ENCODE results near the gene FAM81B.
"Not testable (repeated sequence)": the region's sequence is repeated elsewhere in the genome, so short reads cannot be mapped to it uniquely, and the experiment has no call there.

FAM81B gene

GRCh38 chr5:95358848-95359247 lies 32.3 kb upstream of the FAM81B start:
- ChIA-PET POLR2A (no interaction called here), CTCF (no interaction called here)
- no peak for TF ChIP-seq SUZ12 (IDR thresholded peaks at IDR 0.05)
- no peak for TF ChIP-seq LEF1 (IDR thresholded peaks at IDR 0.05; ENCODE audit: borderline replicate concordance)
- no peak for TF ChIP-seq ARNT (IDR thresholded peaks at IDR 0.05)
- TF ChIP-seq, protein P1, sequence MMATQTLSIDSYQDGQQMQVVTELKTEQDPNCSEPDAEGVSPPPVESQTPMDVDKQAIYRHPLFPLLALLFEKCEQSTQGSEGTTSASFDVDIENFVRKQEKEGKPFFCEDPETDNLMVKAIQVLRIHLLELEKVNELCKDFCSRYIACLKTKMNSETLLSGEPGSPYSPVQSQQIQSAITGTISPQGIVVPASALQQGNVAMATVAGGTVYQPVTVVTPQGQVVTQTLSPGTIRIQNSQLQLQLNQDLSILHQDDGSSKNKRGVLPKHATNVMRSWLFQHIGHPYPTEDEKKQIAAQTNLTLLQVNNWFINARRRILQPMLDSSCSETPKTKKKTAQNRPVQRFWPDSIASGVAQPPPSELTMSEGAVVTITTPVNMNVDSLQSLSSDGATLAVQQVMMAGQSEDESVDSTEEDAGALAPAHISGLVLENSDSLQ (IDR thresholded peaks at IDR 0.05), result no peak
- no peak for TF ChIP-seq ZNF384 (IDR thresholded peaks at IDR 0.05)
- DNase-seq (ENCODE audit: extremely low spot score), result no peak

DNA sequence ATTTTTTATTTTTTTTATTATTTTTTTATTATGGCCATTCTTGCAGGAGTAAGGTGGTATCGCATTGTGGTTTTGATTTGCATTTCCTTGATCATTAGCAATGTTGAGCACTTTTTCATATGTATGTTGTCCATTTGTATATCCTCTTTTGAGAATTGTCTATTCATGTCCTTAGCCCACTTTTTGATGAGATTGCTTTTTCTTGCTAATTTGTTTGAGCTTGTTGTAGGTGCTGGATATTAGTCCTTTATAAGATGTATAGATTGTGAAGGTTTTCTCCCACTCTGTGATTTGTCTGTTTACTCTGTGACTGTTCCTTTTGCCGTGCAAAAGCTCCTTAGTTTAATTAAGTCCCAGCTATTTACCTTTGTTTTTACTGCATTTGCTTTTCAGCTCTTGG lies 30.5 kb upstream of the FAM81B start:
- CTCF ChIA-PET; DNase-seq (ENCODE audit: extremely low spot score); POLR2A ChIA-PET: not testable (repeated sequence)

GRCh38 chr5:95365302-95366095 lies 25.7 kb upstream of the FAM81B start:
- CTCF ChIA-PET, result no interaction called here
- TF ChIP-seq LEF1 (IDR thresholded peaks at IDR 0.05; ENCODE audit: borderline replicate concordance), result no peak
- no peak for DNase-seq (ENCODE audit: extremely low spot score)
- POLR2A ChIA-PET, result no interaction called here

DNA sequence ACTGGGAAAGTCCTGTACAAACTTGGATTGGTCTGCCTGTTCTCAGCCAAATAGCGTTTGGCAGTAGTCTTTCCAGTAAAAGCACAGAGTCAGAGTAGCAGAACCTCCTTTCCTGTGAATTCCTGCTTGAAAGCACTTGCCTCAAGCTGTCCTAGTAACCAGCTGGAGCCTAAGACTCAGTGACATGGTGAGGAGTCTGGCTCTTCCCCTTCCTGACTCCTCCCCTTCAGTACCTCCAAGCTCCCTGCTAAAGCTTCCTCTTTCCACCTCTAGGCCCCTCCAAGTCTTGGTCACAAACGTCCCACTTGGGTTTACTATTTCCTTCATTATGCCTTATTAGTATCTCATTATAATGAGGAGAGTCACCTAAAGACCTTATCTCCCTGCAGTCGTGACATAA lies 21.4 kb upstream of the FAM81B start:
- ChIA-PET CTCF (no interaction called here), POLR2A (no interaction called here)

DNA sequence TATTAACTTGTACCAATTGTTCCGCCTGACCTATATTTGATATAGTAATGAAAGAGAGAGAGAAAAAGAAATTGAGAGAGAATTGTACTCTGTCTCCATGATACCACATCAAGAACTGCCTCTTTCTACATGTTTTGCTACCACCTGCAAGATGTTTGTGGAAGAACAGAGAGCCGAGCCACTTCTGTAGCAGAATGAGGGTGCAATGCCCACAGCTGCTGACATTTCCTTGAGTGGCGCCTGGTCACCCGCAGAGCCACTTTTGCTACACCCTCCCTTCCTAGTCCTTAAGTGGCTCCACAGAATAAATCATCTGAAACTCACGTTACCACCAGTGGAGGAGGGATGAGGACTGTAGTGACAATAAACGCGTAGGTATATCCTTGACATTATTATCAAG lies 17.1 kb upstream of the FAM81B start:
- CTCF ChIA-PET, result no interaction called here
- TF ChIP-seq BHLHE40 (IDR thresholded peaks at IDR 0.05; ENCODE audit: borderline replicate concordance) (no peak), HDGF (IDR thresholded peaks at IDR 0.05; ENCODE audit: borderline replicate concordance) (no peak), NFRKB (IDR thresholded peaks at IDR 0.05) (no peak), FOXM1 (IDR thresholded peaks at IDR 0.05; ENCODE audit: borderline replicate concordance) (no peak), SUZ12 (IDR thresholded peaks at IDR 0.05) (no peak), TARDBP (IDR thresholded peaks at IDR 0.05) (no peak), FOXA1 (IDR thresholded peaks at IDR 0.05) (no peak), SP1 (IDR thresholded peaks at IDR 0.05) (no peak), FOXK2 (IDR thresholded peaks at IDR 0.05) (no peak), LEF1 (IDR thresholded peaks at IDR 0.05; ENCODE audit: borderline replicate concordance) (no peak), L3MBTL2 (conservative IDR thresholded peaks at IDR 0.05) (no peak), ELF4 (IDR thresholded peaks at IDR 0.05) (no peak), ZNF384 (IDR thresholded peaks at IDR 0.05) (no peak), ARNT (IDR thresholded peaks at IDR 0.05) (no peak), CTBP1 (IDR thresholded peaks at IDR 0.05; ENCODE audit: borderline replicate concordance) (no peak)
- TF ChIP-seq, protein P1 (IDR thresholded peaks at IDR 0.05), result no peak
- POLR2A ChIA-PET, result no interaction called here
- no peak for DNase-seq (ENCODE audit: extremely low spot score)

More for the DNA sequence above, 21.4 kb upstream of the FAM81B start:
- TF ChIP-seq SP1 (IDR thresholded peaks at IDR 0.05), result no peak
- TF ChIP-seq TARDBP (IDR thresholded peaks at IDR 0.05), result no peak
- no peak for TF ChIP-seq FOXK2 (IDR thresholded peaks at IDR 0.05)
- TF ChIP-seq NFRKB (IDR thresholded peaks at IDR 0.05), result no peak
- no peak for TF ChIP-seq FOXA1 (IDR thresholded peaks at IDR 0.05)
- TF ChIP-seq FOXM1 (IDR thresholded peaks at IDR 0.05; ENCODE audit: borderline replicate concordance), result no peak
- no peak for TF ChIP-seq L3MBTL2 (conservative IDR thresholded peaks at IDR 0.05)
- no peak for TF ChIP-seq LEF1 (IDR thresholded peaks at IDR 0.05; ENCODE audit: borderline replicate concordance)
- TF ChIP-seq, protein P1 (IDR thresholded peaks at IDR 0.05), result no peak
- no peak for TF ChIP-seq HDGF (IDR thresholded peaks at IDR 0.05; ENCODE audit: borderline replicate concordance)
- TF ChIP-seq BHLHE40 (IDR thresholded peaks at IDR 0.05; ENCODE audit: borderline replicate concordance), result no peak
- no peak for TF ChIP-seq CTBP1 (IDR thresholded peaks at IDR 0.05; ENCODE audit: borderline replicate concordance)
- no peak for DNase-seq (ENCODE audit: extremely low spot score)

DNA sequence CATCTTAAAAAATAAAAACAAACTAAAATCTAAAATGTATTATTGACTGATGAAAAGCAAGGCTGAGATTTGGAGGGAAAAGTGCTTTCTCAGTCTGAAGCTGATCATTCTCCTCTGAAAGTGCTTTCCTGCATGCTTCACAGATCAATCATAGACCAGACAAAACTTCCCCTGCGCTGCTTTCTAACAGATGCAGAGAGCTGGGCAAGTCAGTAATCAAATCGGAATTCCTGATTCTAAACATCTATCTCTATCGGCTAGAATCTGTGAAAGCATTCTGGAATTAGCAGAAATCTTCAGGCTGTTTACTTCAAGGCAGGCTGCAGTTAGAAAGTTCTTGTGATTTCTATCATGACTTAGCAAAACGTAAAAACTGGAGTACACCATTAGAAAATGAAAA lies 15.6 kb upstream of the FAM81B start:
- POLR2A ChIA-PET, result no interaction called here
- no peak for TF ChIP-seq HDGF (IDR thresholded peaks at IDR 0.05; ENCODE audit: borderline replicate concordance)
- CTCF ChIA-PET, result no interaction called here

DNA sequence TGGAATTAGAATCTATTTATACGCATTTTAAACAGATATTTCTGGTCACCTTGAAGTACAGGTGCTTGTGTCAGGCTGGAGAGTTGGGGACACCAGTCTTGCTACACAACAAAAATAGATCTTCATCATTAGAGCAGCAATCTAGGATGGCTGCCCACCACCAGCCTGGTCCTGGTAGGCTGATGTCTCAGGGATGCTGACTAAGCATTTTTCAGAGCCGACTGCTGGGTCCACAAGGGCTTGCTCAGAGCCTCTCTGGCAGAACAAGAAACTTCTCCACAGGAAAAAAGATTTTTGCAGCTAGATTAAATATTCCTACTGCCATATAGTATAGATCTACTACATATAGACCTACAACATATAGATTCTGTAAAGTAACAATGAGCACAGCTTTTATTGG lies 12.0 kb upstream of the FAM81B start:
- TF ChIP-seq TARDBP (IDR thresholded peaks at IDR 0.05) (no peak), ARNT (IDR thresholded peaks at IDR 0.05) (no peak), L3MBTL2 (conservative IDR thresholded peaks at IDR 0.05) (no peak), FOXA1 (IDR thresholded peaks at IDR 0.05) (no peak), ZNF384 (IDR thresholded peaks at IDR 0.05) (no peak), SP1 (IDR thresholded peaks at IDR 0.05) (no peak), FOXK2 (IDR thresholded peaks at IDR 0.05) (no peak), CTBP1 (IDR thresholded peaks at IDR 0.05; ENCODE audit: borderline replicate concordance) (no peak), FOXM1 (IDR thresholded peaks at IDR 0.05; ENCODE audit: borderline replicate concordance) (no peak), SUZ12 (IDR thresholded peaks at IDR 0.05) (no peak), NFRKB (IDR thresholded peaks at IDR 0.05) (no peak)

More for the DNA sequence above, 15.6 kb upstream of the FAM81B start:
- no peak for DNase-seq (ENCODE audit: extremely low spot score)

More for the DNA sequence above, 12.0 kb upstream of the FAM81B start:
- no peak for DNase-seq (ENCODE audit: extremely low spot score)
- ChIA-PET POLR2A (no interaction called here), CTCF (no interaction called here)
